ENCODE results near the gene RASA4. TPM values are rescaled to one million over a fixed set of nuclear protein-coding genes. Genes with fewer than 3 reads are reported as not detected.
"Not testable (repeated sequence)": the region's sequence is repeated elsewhere in the genome, so short reads cannot be mapped to it uniquely, and the experiment has no call there.

RASA4 gene
- polyA plus RNA-seq, 4 donors = 24.2 to 31.1 (median 27.2) TPM

DNA sequence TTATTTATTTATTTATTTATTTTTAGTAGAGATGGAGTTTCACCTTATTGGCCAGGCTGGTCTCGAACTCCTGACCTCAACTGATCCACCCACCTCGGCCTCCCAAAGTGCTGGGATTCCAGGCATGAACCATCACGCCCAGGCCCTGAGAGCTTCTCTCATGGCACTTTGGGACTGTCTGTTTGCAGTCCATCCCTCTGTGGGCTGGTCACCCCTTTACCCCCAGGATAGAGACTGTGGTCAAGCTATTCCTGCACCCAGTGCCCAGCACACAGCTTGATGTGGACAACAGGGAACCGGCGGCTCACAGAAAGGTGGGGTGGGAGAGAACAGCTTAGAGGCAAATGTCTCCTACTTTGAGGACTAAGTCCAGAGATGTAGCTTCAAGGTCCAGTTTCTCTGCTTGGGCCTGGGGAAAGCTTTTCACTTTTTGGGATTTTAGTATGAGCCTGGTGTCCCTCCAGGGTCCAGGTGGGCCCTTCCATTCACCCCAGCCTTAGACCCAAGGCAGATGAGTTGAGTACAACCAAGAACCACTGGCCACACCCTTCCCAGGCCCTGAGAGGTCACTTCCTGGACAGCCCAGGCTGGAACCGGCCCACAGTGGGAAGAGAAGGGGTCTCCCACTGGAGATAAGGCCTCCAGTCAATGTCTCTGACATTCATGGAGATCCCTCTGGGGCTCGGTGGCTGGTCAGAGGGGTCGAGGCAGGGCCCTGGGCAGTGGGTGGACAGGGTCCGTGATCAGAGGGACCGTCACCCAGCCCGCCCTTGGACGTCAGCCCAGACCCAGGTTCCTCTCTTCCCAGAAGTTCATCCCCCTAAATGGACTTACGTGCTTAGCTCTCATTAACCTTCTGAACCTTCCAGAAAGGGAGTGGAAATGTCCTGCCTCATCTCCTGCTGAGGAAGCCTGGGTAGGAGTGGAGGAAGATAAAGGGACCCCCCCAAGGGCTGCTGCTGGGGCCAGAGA is 88.4 kb downstream of the RASA4 start:
- FAIRE-seq; H3K27me3 ChIP-seq (ENCODE audit: control insufficient read depth in 3 of 3, insufficient read depth in 3 of 3, low read length in 3 of 3); H3K36me3 ChIP-seq (ENCODE audit: control insufficient read depth in 3 of 3, insufficient read depth in 2 of 3, low read depth in 1 of 3, low read length in 3 of 3); H3K4me1 ChIP-seq (ENCODE audit: control insufficient read depth in 3 of 3, insufficient read depth in 2 of 3, low read depth in 1 of 3, low read length in 2 of 3); H3K27ac ChIP-seq (ENCODE audit: low read depth in 1 of 3, low read length in 2 of 3); H3K4me3 ChIP-seq (ENCODE audit: low read depth in 1 of 3, low read length in 3 of 3); H3K9me3 ChIP-seq (ENCODE audit: control insufficient read depth in 2 of 2, insufficient read depth in 1 of 2, low read depth in 1 of 2, low read length in 1 of 2); DNase-seq: not testable (repeated sequence)
- WGBS, 3 donors = 93 to 100% methylated on average over 1 to 3 of the region's 13 CpGs; no CpG with 5 or more reads in 1 of the 3 donors

DNA sequence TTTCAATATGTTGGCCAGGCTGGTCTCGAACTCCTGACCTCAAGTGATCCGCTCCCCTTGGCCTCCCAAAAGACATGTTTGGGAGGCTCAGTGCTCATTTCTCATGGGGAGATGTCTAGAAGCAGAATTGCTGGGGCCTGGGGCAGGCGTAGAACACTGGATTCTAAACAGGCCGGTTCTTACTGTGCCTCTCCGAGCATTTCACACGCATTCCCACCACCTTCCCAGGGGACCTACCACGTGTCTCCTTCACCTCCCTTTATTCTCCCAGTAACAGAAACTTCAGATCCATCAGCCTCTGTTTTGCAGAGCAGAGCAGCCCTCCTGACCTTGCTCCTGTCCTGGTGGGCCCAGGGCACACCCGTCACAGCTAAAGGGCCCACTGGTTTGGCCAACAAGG is 89.4 kb downstream of the RASA4 start:
- not testable (repeated sequence) for H3K4me3 ChIP-seq (ENCODE audit: low read depth in 1 of 3, low read length in 3 of 3); H3K9me3 ChIP-seq (ENCODE audit: control insufficient read depth in 2 of 2, insufficient read depth in 1 of 2, low read depth in 1 of 2, low read length in 1 of 2); DNase-seq; H3K27me3 ChIP-seq (ENCODE audit: control insufficient read depth in 3 of 3, insufficient read depth in 3 of 3, low read length in 3 of 3); H3K4me1 ChIP-seq (ENCODE audit: control insufficient read depth in 3 of 3, insufficient read depth in 2 of 3, low read depth in 1 of 3, low read length in 2 of 3); FAIRE-seq; H3K27ac ChIP-seq (ENCODE audit: low read depth in 1 of 3, low read length in 2 of 3); H3K36me3 ChIP-seq (ENCODE audit: control insufficient read depth in 3 of 3, insufficient read depth in 2 of 3, low read depth in 1 of 3, low read length in 3 of 3)
- WGBS, 3 donors = 85 to 95% (median 89%) methylated on average over 1 of the region's 8 CpGs

DNA sequence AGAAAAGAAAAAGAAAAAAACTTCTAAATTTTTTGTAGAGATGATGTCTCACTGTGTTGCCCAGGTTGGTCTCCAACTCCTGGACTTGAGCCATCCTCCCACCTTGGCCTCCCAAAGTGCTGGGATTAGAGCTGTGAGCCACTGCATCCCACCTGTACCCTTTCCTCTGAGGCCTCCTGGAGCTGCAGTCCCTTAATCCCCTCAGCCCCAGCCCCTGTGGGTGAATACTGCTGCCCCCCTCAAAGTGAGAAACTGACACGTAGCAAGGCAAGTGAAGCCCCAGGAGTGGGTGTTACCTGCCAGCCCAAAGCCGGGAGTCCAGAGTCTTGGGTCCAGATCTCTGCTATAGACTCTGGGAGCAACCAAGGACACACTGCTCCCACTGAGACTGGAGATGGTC is 91.8 kb downstream of the RASA4 start:
- not testable (repeated sequence) for H3K27ac ChIP-seq (ENCODE audit: low read depth in 1 of 3, low read length in 2 of 3); H3K27me3 ChIP-seq (ENCODE audit: control insufficient read depth in 3 of 3, insufficient read depth in 3 of 3, low read length in 3 of 3); H3K4me1 ChIP-seq (ENCODE audit: control insufficient read depth in 3 of 3, insufficient read depth in 2 of 3, low read depth in 1 of 3, low read length in 2 of 3); H3K4me3 ChIP-seq (ENCODE audit: low read depth in 1 of 3, low read length in 3 of 3); FAIRE-seq; H3K36me3 ChIP-seq (ENCODE audit: control insufficient read depth in 3 of 3, insufficient read depth in 2 of 3, low read depth in 1 of 3, low read length in 3 of 3); DNase-seq; H3K9me3 ChIP-seq (ENCODE audit: control insufficient read depth in 2 of 2, insufficient read depth in 1 of 2, low read depth in 1 of 2, low read length in 1 of 2)
- 20 to 57% (median 45%) methylated on average over 1 of the region's 2 CpGs for WGBS, 3 donors

Other genes starting within 250 kb of the RASA4 start
- 10 to 100 TPM; 17.5 to 28.1 (median 20.1) TPM for gene PRKRIP1, start 220.4 kb downstream of the RASA4 start, polyA plus RNA-seq
- 1 to 10 TPM in 3 of 4 donors, under 1 TPM in 1; 0.89 to 8.8 (median 5.4) TPM for gene ORAI2, start 183.2 kb downstream of the RASA4 start, polyA plus RNA-seq
- gene ALKBH4, start 151.9 kb downstream of the RASA4 start, polyA plus RNA-seq = 10 to 100 TPM in 1 of 4 donors, 1 to 10 TPM in 3; 6.7 to 10.1 (median 8.9) TPM
- gene LRWD1, start 151.8 kb downstream of the RASA4 start, polyA plus RNA-seq = 10 to 100 TPM in 3 of 4 donors, 1 to 10 TPM in 1; 8.6 to 17.4 (median 13.5) TPM
- gene POLR2J, start 137.8 kb downstream of the RASA4 start, polyA plus RNA-seq = 100 to 1,000 TPM in 2 of 4 donors, 10 to 100 TPM in 2; 51.4 to 169 (median 110) TPM
- gene RASA4B, start 99.0 kb downstream of the RASA4 start, polyA plus RNA-seq = 10 to 100 TPM; 14.2 to 58.4 (median 35.7) TPM
- 10 to 100 TPM in 2 of 4 donors, 1 to 10 TPM in 2; 5.8 to 15.4 (median 10.8) TPM for gene UPK3BL2, start 73.1 kb downstream of the RASA4 start, polyA plus RNA-seq
- 1 to 10 TPM in 1 of 4 donors, under 1 TPM in 1, not detected in 2; 0.04 to 2.9 TPM for gene SPDYE2, start 65.5 kb downstream of the RASA4 start, polyA plus RNA-seq
- gene POLR2J3, start 44.2 kb downstream of the RASA4 start, polyA plus RNA-seq = 10 to 100 TPM; 31.6 to 63.0 (median 41.8) TPM
- 10 to 100 TPM; 21.3 to 84.0 (median 54.3) TPM for gene UPK3BL1, start 26.0 kb upstream of the RASA4 start, polyA plus RNA-seq
- 1 to 10 TPM in 1 of 4 donors, not detected in 3; 1.3 TPM for gene SPDYE2B, start 33.6 kb upstream of the RASA4 start, polyA plus RNA-seq
- 1 to 10 TPM; 1.1 to 7.8 (median 1.5) TPM for gene POLR2J2, start 54.9 kb upstream of the RASA4 start, polyA plus RNA-seq
- 1 to 10 TPM; 5.4 to 7.5 (median 6.1) TPM for gene FAM185A, start 132.2 kb upstream of the RASA4 start, polyA plus RNA-seq

Data from small intestine (tissue), 7 donors.